H4 (cell line): Measurements from ENCODE around the gene EMILIN3. TPM values are rescaled to one million over a fixed set of nuclear protein-coding genes. Genes with fewer than 3 reads are reported as not detected.

ENCODE experiments used
- DNase-seq: peaks from one replicate; pipeline ENCODE4 v3.0.0-alpha.2; 2015; ENCODE audit warnings: low spot score
- total RNA-seq: library from RNA; depleted of rRNA; stranded (reverse); fragments of >200 nt; shearing (Covaris generic); gene quantifications from 2 replicates; pipeline ENCODE4 v1.2.3, GENCODE V29; 2014

Gene EMILIN3
- total RNA-seq, 1 experiment from 2014 or later, result not detected

GRCh38 chr20:41347523-41348429, 18.8 kb downstream of the EMILIN3 start:
- no peak for DNase-seq

DNA sequence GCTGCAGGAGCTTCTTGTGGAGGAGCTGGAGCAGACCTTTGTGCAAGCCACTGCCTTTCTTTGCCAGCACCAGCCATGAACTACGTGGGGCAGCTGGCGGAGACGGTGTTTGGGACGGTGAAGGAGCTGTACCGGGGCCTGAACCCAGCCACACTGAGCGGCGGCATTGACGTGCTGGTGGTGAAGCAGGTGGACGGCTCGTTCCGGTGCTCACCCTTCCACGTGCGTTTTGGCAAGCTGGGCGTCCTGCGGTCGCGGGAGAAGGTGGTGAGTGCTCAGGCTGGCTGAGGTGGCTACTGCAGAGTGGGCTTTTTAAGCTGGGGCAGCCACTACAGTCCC, 20.9 kb downstream of the EMILIN3 start:
- DNase-seq, result no peak

GRCh38 chr20:41344938-41345728, 21.5 kb downstream of the EMILIN3 start:
- DNase-seq, result no peak

- no peak for DNase-seq
Measured at GRCh38 chr20:41344477-41344876, 22.1 kb downstream of the EMILIN3 start.

DNA sequence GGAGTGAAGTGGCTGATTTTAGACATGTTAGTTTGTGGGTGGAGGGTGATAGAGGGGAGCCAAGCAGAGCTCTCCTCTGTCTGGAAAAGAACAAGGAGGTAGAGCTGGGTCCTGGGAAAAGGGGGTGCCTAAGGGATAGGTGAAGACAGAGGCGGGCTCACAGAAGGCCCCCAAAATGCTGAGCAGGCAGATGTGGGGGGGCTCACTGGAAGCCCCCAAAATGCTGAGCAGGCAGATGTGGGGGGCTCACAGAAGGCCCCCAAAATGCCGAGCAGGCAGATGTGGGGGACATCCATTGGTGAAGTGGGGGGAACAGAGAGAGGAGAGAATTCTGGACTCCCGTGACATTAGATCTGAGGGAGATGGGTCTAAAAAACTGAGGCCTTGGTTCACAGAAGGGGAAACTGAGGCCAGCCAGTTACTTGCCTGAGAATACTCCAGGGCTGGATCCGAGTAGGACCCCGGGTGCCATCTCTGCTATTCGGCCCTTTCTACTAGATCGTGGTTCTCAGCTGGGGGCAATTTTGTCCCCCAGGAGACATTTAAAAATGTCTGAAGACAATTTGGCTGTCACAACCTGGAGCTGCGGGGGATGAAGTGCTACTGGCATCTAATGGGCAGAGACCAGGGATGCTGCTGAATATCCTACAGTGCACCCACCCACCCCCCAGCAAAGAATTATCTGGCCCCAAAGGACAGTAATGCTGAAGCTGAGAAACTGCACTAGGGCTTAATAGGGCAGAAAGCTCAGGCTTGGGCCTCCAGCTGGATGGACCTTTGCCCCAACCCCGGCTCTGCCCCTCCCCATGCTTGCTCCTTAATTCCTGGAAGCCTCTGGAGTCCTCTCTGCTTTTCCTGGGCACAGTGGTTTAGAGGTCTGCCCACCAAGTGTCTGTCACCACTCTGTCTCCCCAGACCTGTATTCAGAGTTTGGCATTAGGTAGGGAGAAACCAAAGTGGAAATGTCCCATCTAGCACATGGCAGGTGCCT, 23.8 kb downstream of the EMILIN3 start:
- DNase-seq, result no peak

DNA sequence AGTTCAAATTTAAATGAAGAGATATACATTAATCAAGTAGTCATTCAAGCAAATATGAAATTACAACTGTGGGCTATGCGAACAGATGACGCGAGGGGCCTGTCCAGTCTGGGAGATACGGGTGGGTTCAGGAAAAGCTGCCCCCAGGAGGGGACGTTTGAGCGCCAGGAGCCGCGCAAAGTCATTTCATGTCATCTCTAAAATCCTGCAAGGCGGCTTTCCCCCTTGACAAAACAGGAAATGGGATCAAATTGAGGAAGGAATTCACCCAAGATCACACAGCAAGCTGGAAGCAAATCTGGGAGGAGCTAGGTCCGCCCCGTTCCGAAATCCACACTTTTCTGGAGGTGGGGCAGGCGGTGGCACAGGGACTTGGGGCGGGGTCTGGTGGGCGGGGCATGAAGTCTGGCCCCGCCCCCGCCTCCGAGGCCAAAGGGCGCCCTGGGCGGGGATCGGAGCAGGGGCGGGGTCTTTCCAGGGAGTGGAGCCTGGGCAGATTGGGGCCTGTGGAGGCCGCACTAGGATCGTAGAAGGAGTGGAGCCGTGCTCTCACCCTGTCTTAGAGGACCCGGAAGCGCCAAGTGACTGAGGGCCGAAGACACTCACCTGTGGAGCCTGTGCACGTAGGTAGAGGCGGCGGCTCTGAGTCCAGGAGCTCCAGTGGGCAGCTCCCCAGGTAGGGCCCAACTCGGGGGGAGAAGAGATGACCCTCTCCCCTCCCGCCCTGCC, 26.1 kb downstream of the EMILIN3 start, which contains the start of gene LPIN3:
Gene LPIN3, plus strand, starts transcription at position 495 of the 729 bp plus-strand sequence. CDS start 4,983 bp downstream, outside the sequence.
- peak; percentile 39 for DNase-seq

DNA sequence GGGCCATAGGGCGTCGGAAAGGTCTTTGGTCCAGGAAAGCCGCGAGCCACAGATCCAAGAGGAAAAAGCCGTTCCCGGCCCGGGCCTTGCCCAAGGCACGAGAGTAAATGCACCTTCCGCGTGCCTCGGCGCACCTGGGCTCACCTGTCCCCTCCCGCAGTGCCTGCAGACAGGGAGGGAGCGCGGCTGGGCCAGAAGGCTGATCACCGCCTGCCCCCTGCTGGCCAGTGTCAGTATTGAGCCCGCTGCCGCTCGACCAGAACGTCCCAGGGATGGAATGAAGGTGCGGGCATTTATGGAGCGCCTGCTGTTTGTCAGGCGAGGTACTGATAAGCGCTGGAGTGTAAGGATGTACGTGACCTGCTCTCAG, 26.7 kb downstream of the EMILIN3 start:
- peak; percentile 50 for DNase-seq

DNA sequence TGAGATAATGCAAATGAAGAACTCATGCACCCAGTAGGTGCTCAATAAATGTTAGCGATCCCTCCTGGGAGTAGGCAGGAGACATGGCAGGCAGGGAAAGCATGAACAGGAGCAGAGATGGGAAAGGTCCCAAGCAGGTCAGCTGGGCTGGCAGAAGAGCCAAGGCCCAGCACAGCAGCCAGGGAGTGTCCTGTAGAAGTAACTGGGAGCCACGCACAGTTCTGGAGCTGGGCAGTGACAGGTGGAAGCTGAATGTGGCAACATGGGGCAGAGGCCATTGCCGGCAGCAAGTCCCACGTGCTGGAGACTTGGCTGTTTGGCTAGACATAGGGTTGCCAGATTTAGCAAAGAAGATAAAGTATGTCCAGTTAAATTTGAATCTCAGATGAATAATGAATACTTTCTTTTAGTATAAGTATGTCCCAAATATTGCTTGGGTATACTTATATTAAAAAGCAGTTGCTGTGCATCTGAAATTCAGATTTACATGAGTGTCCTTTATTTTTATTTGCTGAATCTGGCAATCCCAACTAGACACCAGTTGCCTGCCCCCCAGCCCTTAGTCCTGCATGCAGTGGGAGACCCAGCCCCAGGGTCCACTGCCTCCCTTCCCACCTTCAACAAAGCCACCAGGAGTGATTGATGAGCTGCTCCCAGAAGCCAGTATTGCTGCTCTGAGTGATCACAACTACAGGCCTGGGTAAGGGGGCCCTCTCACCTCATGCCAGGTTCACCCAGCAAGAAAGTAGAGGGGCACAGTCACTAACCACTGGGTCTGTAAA, 29.7 kb downstream of the EMILIN3 start:
- DNase-seq, result no peak

DNA sequence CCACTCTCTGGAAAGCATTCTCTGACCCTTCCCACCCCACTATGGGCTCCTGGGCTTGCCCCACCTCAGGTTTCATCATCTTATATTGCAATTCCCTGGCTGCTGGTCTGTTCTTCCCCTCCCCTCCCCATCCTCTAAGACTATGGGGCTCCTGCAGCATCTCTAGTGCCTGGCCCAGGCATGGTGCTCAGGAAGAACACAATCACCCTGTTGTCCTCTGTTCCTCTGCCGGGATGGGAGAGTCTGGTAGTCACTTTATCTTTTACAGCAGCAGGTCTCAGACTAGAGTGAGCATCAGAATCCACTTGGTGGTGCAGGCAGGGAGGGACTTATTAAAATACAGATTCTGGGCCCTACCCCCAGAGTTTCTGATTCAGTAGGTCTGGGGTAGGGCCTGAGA, 31.0 kb downstream of the EMILIN3 start:
- no peak for DNase-seq

- no peak for DNase-seq
Measured at GRCh38 chr20:41334443-41335421, 31.9 kb downstream of the EMILIN3 start.

DNA sequence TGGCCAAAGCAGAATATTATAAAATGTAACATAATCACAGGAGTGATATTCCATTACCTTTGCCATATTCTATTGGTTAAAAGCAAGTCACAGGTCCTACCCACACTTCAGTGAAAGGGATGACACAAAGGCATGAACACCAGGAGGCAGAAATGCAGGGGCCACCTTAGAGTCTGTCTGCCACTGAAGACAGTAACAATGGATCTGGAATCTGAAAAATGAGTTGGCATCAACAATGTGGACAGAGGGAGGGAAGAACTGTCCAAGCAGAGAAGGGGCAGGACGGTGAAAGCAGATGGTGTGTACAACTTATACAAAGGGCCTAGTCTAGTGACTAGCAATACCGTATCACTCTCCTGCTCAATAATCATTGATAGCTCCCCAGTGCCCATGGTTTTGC, 32.6 kb downstream of the EMILIN3 start:
- DNase-seq, result no peak

GRCh38 chr20:41331731-41332130, 34.9 kb downstream of the EMILIN3 start:
- no peak for DNase-seq

- no peak for DNase-seq
Measured at GRCh38 chr20:41330941-41331340, 35.7 kb downstream of the EMILIN3 start.

DNA sequence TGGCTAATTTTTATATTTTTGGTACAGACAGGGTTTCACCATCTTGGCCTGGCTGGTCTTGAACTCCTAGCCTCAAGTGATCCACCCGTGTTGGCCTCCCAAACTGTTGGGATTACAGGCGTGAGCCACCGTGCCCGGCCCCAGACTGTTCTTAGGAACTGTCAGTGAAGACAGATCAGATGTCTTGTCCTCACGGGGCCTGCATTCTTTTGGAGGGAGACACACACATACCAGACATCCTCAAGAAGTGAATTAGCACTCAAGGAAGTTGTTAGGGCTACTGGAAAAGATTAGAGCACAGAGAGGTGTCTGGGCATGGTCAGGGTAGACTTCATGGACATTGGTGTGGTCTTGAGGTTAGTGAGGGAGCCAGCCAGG, 36.3 kb downstream of the EMILIN3 start:
- DNase-seq, result no peak

DNA sequence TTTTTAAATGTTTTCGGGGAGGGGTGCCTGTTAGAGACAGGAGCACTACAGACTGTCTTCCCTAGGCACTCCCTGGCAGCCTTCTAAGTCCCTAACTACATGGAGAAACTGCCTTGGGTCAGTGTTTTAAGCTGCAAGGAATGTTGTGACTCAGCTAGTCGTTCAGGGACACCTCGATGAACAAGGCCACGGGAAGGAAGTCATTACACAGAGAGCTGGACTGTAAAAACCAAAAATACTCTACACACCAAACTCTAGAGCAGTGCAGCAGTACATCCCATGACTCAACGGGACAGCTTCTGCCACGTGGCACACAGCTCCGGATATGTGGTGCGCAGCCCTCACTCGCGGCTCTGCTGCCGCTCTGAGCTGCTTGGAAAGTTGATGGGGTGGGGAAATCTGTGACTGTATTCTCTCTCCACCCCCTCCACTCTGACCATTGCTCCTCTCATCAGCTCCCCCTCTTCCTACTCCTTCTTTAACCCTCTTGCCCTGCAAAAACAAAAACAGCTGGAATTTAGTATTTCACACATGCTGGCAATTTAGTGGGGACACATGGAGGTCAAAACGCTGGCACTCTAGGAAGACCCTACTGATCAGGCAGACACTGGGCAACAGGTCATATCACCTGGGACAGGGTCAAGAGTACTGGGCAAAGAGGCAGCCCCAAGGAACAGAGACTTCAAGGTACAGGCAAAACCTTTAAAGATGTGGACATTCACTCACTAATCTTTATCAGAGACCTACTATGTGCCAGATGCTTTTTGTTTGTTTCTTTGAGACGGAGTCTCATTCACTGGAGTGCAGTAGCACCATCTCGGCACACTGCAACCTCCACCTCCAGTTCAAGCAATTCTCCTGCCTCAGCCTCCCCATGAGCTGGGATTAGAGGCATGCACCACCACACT, 36.9 kb downstream of the EMILIN3 start:
- DNase-seq, result peak; percentile 84

GRCh38 chr20:41327178-41327577, 39.4 kb downstream of the EMILIN3 start:
- DNase-seq, result no peak

DNA sequence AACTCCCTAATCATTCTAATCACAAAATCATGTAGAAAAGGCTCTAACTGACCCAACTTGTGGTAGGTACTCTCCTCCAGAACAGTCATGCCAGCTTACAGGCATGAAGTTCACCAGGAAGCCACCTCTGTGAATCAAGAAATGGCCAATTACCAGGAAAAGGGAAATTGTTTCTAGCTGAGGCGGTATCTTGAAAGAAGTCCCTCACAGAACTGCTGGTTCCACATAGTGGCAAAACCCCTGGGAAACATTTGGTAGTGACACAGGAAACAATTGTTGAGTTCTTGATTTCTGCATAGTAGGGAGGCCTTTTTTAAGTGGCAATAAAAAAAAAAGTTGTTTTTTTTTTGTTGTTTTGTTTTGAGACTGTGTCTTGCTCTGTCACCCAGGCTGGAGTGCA, 45.6 kb downstream of the EMILIN3 start:
- DNase-seq, result no peak

DNA sequence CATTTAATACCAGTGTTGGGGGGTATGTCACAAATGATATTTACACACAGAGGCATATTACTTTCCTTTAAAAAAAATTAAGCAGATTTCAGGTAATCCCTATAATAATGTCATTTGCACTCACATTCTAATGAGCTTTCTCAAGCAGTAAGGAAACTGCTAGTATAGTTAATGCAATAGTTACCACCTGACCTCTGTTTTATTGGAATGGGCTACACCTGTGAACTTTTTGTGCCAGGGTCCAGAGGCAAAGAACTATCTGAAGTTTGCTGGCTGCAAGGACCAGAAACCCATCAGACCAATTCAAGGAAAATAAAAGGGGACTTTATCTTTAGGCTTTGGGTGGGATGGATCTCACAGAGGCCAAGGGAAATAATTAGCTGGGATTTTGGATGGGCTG, 46.2 kb downstream of the EMILIN3 start:
- DNase-seq, result no peak
